Measurements from ENCODE around the gene CDK14.
"Not testable (repeated sequence)": the region's sequence is repeated elsewhere in the genome, so short reads cannot be mapped to it uniquely, and the experiment has no call there.

Gene CDK14

DNA sequence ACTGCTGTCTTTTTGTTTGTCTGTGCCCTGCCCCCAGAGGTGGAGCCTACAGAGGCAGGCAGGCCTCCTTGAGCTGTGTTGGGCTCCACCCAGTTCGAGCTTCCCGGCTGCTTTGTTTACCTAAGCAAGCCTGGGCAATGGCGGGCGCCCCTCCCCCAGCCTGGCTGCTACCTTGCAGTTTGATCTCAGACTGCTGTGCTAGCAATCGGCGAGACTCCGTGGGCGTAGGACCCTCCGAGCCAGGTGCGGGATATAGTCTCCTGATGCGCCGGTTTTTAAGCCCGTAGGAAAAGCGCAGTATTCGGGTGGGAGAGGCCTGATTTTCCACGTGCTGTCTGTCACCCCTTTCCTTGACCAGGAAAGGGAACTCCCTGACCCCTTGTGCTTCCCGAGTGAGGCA lies 43.6 kb downstream of the CDK14 start:
- H3K4me3 Mint-ChIP-seq; H3K4me1 Mint-ChIP-seq; ATAC-seq; H3K27me3 Mint-ChIP-seq; H3K36me3 Mint-ChIP-seq (ENCODE audit: low read depth); H3K27ac Mint-ChIP-seq; DNase-seq: not testable (repeated sequence)
- peaks cover 16% of the 10 kb centered on the region for H3K9me3 Mint-ChIP-seq

DNA sequence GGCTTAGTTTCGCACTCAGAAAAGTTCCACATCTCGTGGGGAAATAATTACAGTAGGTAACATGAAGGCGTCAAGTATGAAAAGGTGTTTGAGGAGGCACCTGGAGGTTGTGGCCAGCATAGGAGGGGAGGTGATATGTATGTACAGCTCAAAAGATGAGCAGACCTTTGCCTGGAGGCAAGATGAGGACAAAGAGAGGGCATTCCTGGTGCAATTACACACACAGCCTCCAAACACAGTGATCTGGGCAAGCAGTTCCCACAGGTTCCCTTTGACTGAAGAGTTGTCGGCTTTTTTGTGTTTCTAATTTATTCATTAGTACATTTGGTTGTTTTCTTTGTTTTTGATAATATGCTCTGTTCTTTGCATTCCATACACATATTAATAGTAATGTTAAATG lies 46.9 kb downstream of the CDK14 start:
- DNase-seq (no peak), ATAC-seq (no peak)
- H3K27ac Mint-ChIP-seq, result no peak overlapping the region
- peaks cover 14% of the 10 kb centered on the region for H3K9me3 Mint-ChIP-seq
- H3K4me1 Mint-ChIP-seq, result no peaks in the 10 kb centered on the region
- no peaks in the 10 kb centered on the region for H3K27me3 Mint-ChIP-seq
- H3K4me3 Mint-ChIP-seq, result no peak overlapping the region
- peaks cover 3% of the 10 kb centered on the region for H3K36me3 Mint-ChIP-seq (ENCODE audit: low read depth)

GRCh38 chr7:90645784-90646183 lies 49.7 kb downstream of the CDK14 start:
- no peak for ATAC-seq
- no peak overlapping the region for H3K27ac Mint-ChIP-seq
- H3K27me3 Mint-ChIP-seq, result no peaks in the 10 kb centered on the region

GRCh38 chr7:90648107-90648506 lies 52.0 kb downstream of the CDK14 start:
- Mint-ChIP-seq H3K4me1 (no peaks in the 10 kb centered on the region), H3K4me3 (no peak overlapping the region), H3K27me3 (no peaks in the 10 kb centered on the region), H3K27ac (no peak overlapping the region), H3K36me3 (ENCODE audit: low read depth) (no peaks in the 10 kb centered on the region), H3K9me3 (peaks cover 4% of the 10 kb centered on the region)
- DNase-seq, result no peak
- no peak for ATAC-seq

More at GRCh38 chr7:90645784-90646183, 49.7 kb downstream of the CDK14 start:
- DNase-seq, result no peak
- Mint-ChIP-seq H3K9me3 (peaks cover 14% of the 10 kb centered on the region), H3K36me3 (ENCODE audit: low read depth) (peaks cover 3% of the 10 kb centered on the region), H3K4me1 (no peaks in the 10 kb centered on the region), H3K4me3 (no peak overlapping the region)

- Mint-ChIP-seq H3K27ac (no peak overlapping the region), H3K36me3 (ENCODE audit: low read depth) (no peaks in the 10 kb centered on the region), H3K4me1 (no peaks in the 10 kb centered on the region), H3K27me3 (no peaks in the 10 kb centered on the region), H3K9me3 (peaks cover 4% of the 10 kb centered on the region), H3K4me3 (no peak overlapping the region)
- no peak for DNase-seq
- no peak for ATAC-seq
These were observed 52.7 kb downstream of the CDK14 start for GRCh38 chr7:90648834-90649233.

GRCh38 chr7:90654718-90655427 lies 58.8 kb downstream of the CDK14 start:
- H3K4me1 Mint-ChIP-seq, result peaks cover 6% of the 10 kb centered on the region
- no peak overlapping the region for H3K4me3 Mint-ChIP-seq
- no peaks in the 10 kb centered on the region for H3K36me3 Mint-ChIP-seq (ENCODE audit: low read depth)
- DNase-seq, result no peak
- no peak for ATAC-seq
- H3K27ac Mint-ChIP-seq, result no peak overlapping the region
- no peaks in the 10 kb centered on the region for H3K27me3 Mint-ChIP-seq
- peaks cover 3% of the 10 kb centered on the region for H3K9me3 Mint-ChIP-seq

DNA sequence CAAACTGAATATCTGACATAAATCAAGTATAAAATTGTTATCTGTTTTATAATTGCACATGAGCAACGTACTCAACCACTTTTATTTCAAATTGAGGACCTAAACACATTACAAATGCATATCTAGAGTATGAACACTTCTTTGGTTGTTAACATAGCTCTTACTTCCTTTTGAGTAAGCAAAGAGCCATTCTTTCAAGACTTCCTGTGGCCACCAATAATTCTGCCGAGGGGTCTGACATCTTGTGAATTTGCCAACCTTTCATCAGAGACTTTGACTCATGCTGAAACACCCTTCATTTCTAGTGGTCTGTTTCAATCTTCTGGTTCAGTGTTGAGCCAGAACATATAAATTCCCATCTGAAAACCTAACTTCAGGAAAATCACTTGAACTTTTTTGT lies 59.4 kb downstream of the CDK14 start:
- Mint-ChIP-seq H3K4me3 (no peak overlapping the region), H3K4me1 (peaks cover 6% of the 10 kb centered on the region), H3K27me3 (no peaks in the 10 kb centered on the region), H3K9me3 (no peaks in the 10 kb centered on the region), H3K36me3 (ENCODE audit: low read depth) (no peaks in the 10 kb centered on the region), H3K27ac (no peak overlapping the region)
- DNase-seq (no peak), ATAC-seq (no peak)

- no peaks in the 10 kb centered on the region for H3K27me3 Mint-ChIP-seq
- H3K9me3 Mint-ChIP-seq, result no peaks in the 10 kb centered on the region
- no peaks in the 10 kb centered on the region for H3K36me3 Mint-ChIP-seq (ENCODE audit: low read depth)
- H3K4me3 Mint-ChIP-seq, result no peak overlapping the region
- peaks cover 8% of the 10 kb centered on the region for H3K4me1 Mint-ChIP-seq
- ATAC-seq (no peak), DNase-seq (no peak)
- H3K27ac Mint-ChIP-seq, result no peak overlapping the region
These were observed 61.4 kb downstream of the CDK14 start for GRCh38 chr7:90657481-90657880.

DNA sequence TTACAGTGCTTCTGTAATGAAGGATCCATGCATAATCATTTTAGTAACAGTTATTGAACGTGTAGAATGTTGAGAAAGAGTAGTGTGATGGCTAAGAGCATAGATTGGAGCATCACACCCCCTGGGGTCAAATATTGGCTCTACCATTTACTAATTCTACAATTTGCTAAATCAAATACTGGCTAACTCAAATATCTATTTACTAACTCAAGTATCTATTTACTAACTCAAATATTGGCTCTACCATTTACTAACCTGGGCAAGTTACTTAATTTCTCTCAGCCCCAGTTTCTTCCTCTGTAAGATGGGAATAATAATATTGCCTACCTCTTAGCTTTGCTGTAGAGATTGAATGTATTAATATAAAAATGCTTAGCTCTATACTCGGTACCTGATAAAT lies 64.0 kb downstream of the CDK14 start:
- no peak for ATAC-seq
- Mint-ChIP-seq H3K4me1 (peaks cover 3% of the 10 kb centered on the region), H3K9me3 (no peaks in the 10 kb centered on the region), H3K27me3 (no peaks in the 10 kb centered on the region), H3K4me3 (no peak overlapping the region), H3K27ac (no peak overlapping the region), H3K36me3 (ENCODE audit: low read depth) (no peaks in the 10 kb centered on the region)
- DNase-seq, result no peak

GRCh38 chr7:90660819-90661218 lies 64.7 kb downstream of the CDK14 start:
- Mint-ChIP-seq H3K9me3 (no peaks in the 10 kb centered on the region), H3K36me3 (ENCODE audit: low read depth) (no peaks in the 10 kb centered on the region), H3K27me3 (no peaks in the 10 kb centered on the region), H3K27ac (no peak overlapping the region), H3K4me3 (no peak overlapping the region), H3K4me1 (peaks cover 3% of the 10 kb centered on the region)
- DNase-seq, result no peak
- ATAC-seq, result no peak

DNA sequence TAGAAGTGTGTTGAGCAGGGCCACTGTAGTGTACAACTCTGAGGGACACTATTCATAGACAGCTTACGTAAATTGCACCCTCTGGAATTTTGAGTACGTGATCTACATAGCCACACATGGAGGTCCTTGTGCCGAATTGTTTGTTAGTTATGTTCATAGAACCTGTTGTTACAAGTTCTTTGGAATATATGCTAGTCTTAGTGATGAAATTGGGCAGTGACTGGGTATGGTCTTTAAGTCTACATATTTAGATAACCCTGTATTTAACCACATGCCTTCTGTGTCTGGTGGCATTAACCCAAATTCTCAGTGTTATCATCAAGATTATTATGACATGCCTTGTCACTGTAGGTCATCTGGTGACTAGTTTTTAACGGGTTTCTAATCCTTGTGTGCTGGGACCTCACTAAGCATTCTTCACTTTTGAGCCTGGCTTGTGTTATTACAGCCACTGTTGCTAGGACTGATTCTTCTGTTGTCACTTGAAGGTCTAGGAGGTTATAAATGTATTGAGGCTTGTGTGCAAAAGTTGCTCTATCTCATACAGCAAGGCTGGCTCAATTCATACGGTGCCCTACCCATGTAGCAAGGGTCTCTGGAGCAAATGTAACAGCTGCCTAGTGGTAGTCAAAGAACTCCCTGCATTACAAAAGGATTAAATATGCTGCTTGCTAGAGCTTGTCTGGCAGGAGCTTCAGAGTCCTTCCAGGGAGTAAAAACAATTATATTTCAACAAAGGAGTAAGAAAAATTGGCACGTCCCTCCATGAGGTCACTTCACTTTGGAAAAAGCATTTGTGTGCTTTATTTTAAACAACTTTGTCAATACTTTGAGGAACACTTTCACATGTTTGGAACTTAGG lies 65.4 kb downstream of the CDK14 start:
- no peak overlapping the region for H3K4me3 Mint-ChIP-seq
- no peak overlapping the region for H3K27ac Mint-ChIP-seq
- ATAC-seq, result no peak
- no peaks in the 10 kb centered on the region for H3K27me3 Mint-ChIP-seq
- H3K36me3 Mint-ChIP-seq (ENCODE audit: low read depth), result no peaks in the 10 kb centered on the region
- H3K4me1 Mint-ChIP-seq, result peaks cover 3% of the 10 kb centered on the region
- no peaks in the 10 kb centered on the region for H3K9me3 Mint-ChIP-seq
- no peak for DNase-seq

DNA sequence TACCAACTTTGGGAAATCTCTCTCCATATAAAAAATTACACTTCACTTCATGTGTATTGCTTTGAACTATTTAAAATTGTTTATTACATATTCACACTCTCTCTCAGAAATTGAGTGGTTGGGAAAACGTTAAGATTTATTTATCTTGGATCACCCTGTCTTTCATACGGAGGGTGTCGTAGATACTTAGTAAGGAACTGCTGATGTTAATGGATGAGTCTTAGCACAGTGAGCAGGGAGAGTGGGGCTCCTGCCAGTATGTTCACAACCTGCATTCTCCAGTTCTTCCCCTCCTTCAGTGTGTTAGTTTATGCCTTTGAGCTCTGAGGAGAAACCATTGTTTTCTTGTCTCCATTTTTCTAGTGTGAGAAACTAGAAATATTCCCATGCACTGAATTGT lies 67.1 kb downstream of the CDK14 start:
- no peaks in the 10 kb centered on the region for H3K36me3 Mint-ChIP-seq (ENCODE audit: low read depth)

DNA sequence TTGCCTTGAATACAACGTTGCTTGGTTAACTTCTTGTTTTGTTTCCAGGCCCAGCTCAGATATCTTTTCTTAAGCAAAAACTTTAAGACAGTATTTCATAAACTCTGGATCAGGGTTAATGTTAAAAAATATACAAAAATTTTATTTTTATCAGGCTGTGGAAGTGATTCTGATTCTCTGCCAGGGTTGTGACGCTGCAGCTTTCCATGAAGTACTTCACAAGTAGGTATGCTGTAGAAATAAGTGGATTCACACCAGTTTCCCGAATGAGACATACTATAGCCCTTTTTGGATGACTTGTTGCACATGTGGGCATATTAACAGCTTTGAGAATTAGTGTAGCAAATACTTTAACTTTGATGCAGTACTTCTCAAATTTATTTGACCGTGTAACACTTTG lies 70.1 kb downstream of the CDK14 start:
- Mint-ChIP-seq H3K27me3 (peaks cover 1% of the 10 kb centered on the region), H3K27ac (no peak overlapping the region), H3K4me3 (no peak overlapping the region), H3K4me1 (no peaks in the 10 kb centered on the region), H3K36me3 (ENCODE audit: low read depth) (no peaks in the 10 kb centered on the region), H3K9me3 (peaks cover 4% of the 10 kb centered on the region)
- ATAC-seq, result no peak
- DNase-seq, result no peak

More for the DNA sequence above, 67.1 kb downstream of the CDK14 start:
- DNase-seq (no peak), ATAC-seq (no peak)
- no peak overlapping the region for H3K27ac Mint-ChIP-seq
- no peaks in the 10 kb centered on the region for H3K9me3 Mint-ChIP-seq
- no peak overlapping the region for H3K4me3 Mint-ChIP-seq
- H3K4me1 Mint-ChIP-seq, result peaks cover 3% of the 10 kb centered on the region
- no peaks in the 10 kb centered on the region for H3K27me3 Mint-ChIP-seq

GRCh38 chr7:90668992-90669391 lies 72.9 kb downstream of the CDK14 start:
- peaks cover 4% of the 10 kb centered on the region for H3K9me3 Mint-ChIP-seq
- no peaks in the 10 kb centered on the region for H3K4me1 Mint-ChIP-seq
- H3K27ac Mint-ChIP-seq, result no peak overlapping the region
- no peak overlapping the region for H3K4me3 Mint-ChIP-seq
- H3K36me3 Mint-ChIP-seq (ENCODE audit: low read depth), result no peaks in the 10 kb centered on the region
- H3K27me3 Mint-ChIP-seq, result peaks cover 1% of the 10 kb centered on the region
- ATAC-seq (no peak), DNase-seq (no peak)

- Mint-ChIP-seq H3K4me1 (no peaks in the 10 kb centered on the region), H3K36me3 (ENCODE audit: low read depth) (no peaks in the 10 kb centered on the region), H3K4me3 (no peak overlapping the region), H3K27ac (no peak overlapping the region), H3K9me3 (peaks cover 4% of the 10 kb centered on the region), H3K27me3 (peaks cover 1% of the 10 kb centered on the region)
- DNase-seq (no peak), ATAC-seq (no peak)
These were observed 73.4 kb downstream of the CDK14 start for GRCh38 chr7:90669492-90669891.
